A549 (cell line): Measurements from ENCODE around the gene MC2R. TPM values are rescaled to one million over a fixed set of nuclear protein-coding genes. Genes with fewer than 3 reads are reported as not detected.

Experiments
- ATAC-seq, 2 experiments: fragments of 200-7000 bp in 1 of 2; fragments of >200 bp in 1 of 2; cut with Nextera tagmentation in 1 of 2; cut with Tn5 transposase in 1 of 2; 3 replicates each; pipeline versions ENCODE4 v1.8.0 to v1.9.1; 2018 to 2020; ENCODE audit warnings: mild to moderate bottlenecking in 1 of 2, moderate library complexity in 1 of 2
- CTCF ChIA-PET: fragments of 300-600 bp; sonication (Branson Sonifier 250); formaldehyde crosslinking; extraction: SDS; loops from one replicate; lab custom pipeline; 2021; ENCODE audit warnings: antibody characterized with exemption, inconsistent platforms; lab: Yijun Ruan, JAX
- POLR2A ChIA-PET: fragments of 350-600 bp; formaldehyde crosslinking; extraction: SDS; loops from one replicate; lab custom pipeline; 2021; ENCODE audit warnings: antibody characterized with exemption, inconsistent platforms; lab: Yijun Ruan, JAX
- DNase-seq, 2 experiments: peaks; one replicate each; pipeline versions ENCODE4 v3.0.0 to v3.0.0-alpha.2; 2011 to 2016; ENCODE audit warnings: low read depth in 1 of 2, low spot score in 1 of 2
- FAIRE-seq: peaks from 2 replicates; lab custom pipeline; 2011; peaks lifted over from hg19 to GRCh38; lab: Jason Lieb, UNC
- H3K27ac ChIP-seq, 2 experiments: fragments of >200 bp; sonication (Bioruptor Twin); formaldehyde crosslinking; 3 replicates each; pipeline ENCODE4 v1.5.1; 2016 to 2017
- H3K4me1 ChIP-seq: fragments of >200 bp; sonication (Bioruptor Twin); formaldehyde crosslinking; 3 replicates; pipeline ENCODE4 v1.6.1; 2016
- H3K4me2 ChIP-seq: fragments of >200 bp; sonication (Bioruptor Twin); formaldehyde crosslinking; 3 replicates; pipeline ENCODE4 v1.6.1; 2016
- H3K4me3 ChIP-seq: fragments of >200 bp; sonication (Bioruptor Twin); formaldehyde crosslinking; 3 replicates; pipeline ENCODE4 v1.5.1; 2016
- H3K9me3 ChIP-seq: fragments of >200 bp; sonication (Bioruptor Twin); formaldehyde crosslinking; 3 replicates; pipeline ENCODE4 v1.6.1; 2016
- BHLHE40 ChIP-seq: IDR thresholded peaks from 2 replicates; pipeline ENCODE4 v1.6.1; 2012; ENCODE audit warnings: low read depth, low read length, inconsistent platforms
- CEBPB ChIP-seq, 2 experiments: fragments of >200 bp in 1 of 2; sonication (Bioruptor Twin) in 1 of 2; formaldehyde crosslinking in 1 of 2; IDR thresholded peaks; 2 replicates each; pipeline ENCODE4 v1.6.1; 2012 to 2016
- CHD4 ChIP-seq: fragments of 200-600 bp; sonication (generic); IDR thresholded peaks from 2 replicates; pipeline ENCODE4 v1.6.1; 2016; ENCODE audit warnings: antibody characterized with exemption, mild to moderate bottlenecking, borderline replicate concordance
- CTCF ChIP-seq: fragments of >200 bp; sonication (Bioruptor Twin); formaldehyde crosslinking; IDR thresholded peaks from 3 replicates; pipeline ENCODE4 v1.5.1; 2016
- E2F6 ChIP-seq: IDR thresholded peaks from 2 replicates; pipeline ENCODE4 v1.6.1; 2012; ENCODE audit warnings: low read depth, borderline replicate concordance
- FOSL2 ChIP-seq, 2 experiments: fragments of 450-650 bp in 1 of 2; fragments of >200 bp in 1 of 2; sonication (Bioruptor Twin) in 1 of 2; formaldehyde crosslinking; IDR thresholded peaks; 2 replicates each; pipeline versions ENCODE4 v1.5.0 to v1.6.1; 2016 to 2020; ENCODE audit warnings: mild to moderate bottlenecking in 1 of 2, moderate library complexity in 1 of 2
- HEYL ChIP-seq: fragments of 250-450 bp; sonication (Bioruptor Pico); IDR thresholded peaks from 2 replicates; pipeline ENCODE4 v1.8.0; 2021; ENCODE audit warnings: mild to moderate bottlenecking, moderate library complexity
- HMGXB4 ChIP-seq: fragments of 250-450 bp; sonication (Bioruptor Pico); IDR thresholded peaks from 2 replicates; pipeline ENCODE4 v1.5.0; 2021; ENCODE audit warnings: mild to moderate bottlenecking, moderate library complexity, borderline replicate concordance
- HOXB13 ChIP-seq: fragments of 250-450 bp; sonication (Bioruptor Pico); IDR thresholded peaks from 2 replicates; pipeline ENCODE4 v1.5.0; 2020; ENCODE audit warnings: low read depth, mild to moderate bottlenecking, moderate library complexity
- HOXB5 ChIP-seq: fragments of 250-450 bp; sonication (Bioruptor Pico); IDR thresholded peaks from 2 replicates; pipeline ENCODE4 v1.5.0; 2020; ENCODE audit warnings: mild to moderate bottlenecking, moderate library complexity
- JUN ChIP-seq, 2 experiments: fragments of >200 bp; sonication (Bioruptor Twin); formaldehyde crosslinking; IDR thresholded peaks; 2 replicates in 1 of 2; 3 replicates in 1 of 2; pipeline ENCODE4 v1.6.1; 2016 to 2017
- KDM1A ChIP-seq: fragments of 200-600 bp; sonication (generic); IDR thresholded peaks from 2 replicates; pipeline ENCODE4 v1.6.1; 2016; ENCODE audit warnings: low read depth, mild to moderate bottlenecking
- NFE2L2 ChIP-seq: fragments of 150-350 bp; conservative IDR thresholded peaks from 2 replicates; pipeline ENCODE4 v1.6.1; 2014; ENCODE audit warnings: low read length
- NPAS2 ChIP-seq: fragments of 250-450 bp; sonication (Bioruptor Pico); IDR thresholded peaks from 2 replicates; pipeline ENCODE4 v1.8.0; 2022; ENCODE audit warnings: mild to moderate bottlenecking, moderate library complexity, borderline replicate concordance
- RAD21 ChIP-seq, 2 experiments: fragments of >200 bp in 1 of 2; sonication (Bioruptor Twin) in 1 of 2; formaldehyde crosslinking in 1 of 2; IDR thresholded peaks in 1 of 2; conservative IDR thresholded peaks in 1 of 2; 2 replicates in 1 of 2; 3 replicates in 1 of 2; pipeline ENCODE4 v1.6.1; 2012 to 2018; ENCODE audit warnings: inconsistent platforms in 1 of 2
- RARB ChIP-seq: fragments of 250-450 bp; sonication (Bioruptor Pico); IDR thresholded peaks from 2 replicates; pipeline ENCODE4 v1.8.0; 2021; ENCODE audit warnings: mild to moderate bottlenecking, moderate library complexity
- REST ChIP-seq: fragments of 200-600 bp; sonication (generic); IDR thresholded peaks from 2 replicates; pipeline ENCODE4 v1.6.1; 2016; ENCODE audit warnings: antibody characterized with exemption, mild to moderate bottlenecking, moderate library complexity
- RNF2 ChIP-seq: fragments of 200-600 bp; sonication (generic); IDR thresholded peaks from 2 replicates; pipeline ENCODE4 v1.6.1; 2016; ENCODE audit warnings: low read depth, mild to moderate bottlenecking, antibody characterized with exemption, moderate library complexity, borderline replicate concordance
- SMC3 ChIP-seq: fragments of >200 bp; sonication (Bioruptor Twin); formaldehyde crosslinking; IDR thresholded peaks from 3 replicates; pipeline ENCODE4 v1.6.1; 2018; ENCODE audit warnings: inconsistent platforms
- USF2 ChIP-seq: fragments of 450-650 bp; IDR thresholded peaks from 2 replicates; pipeline ENCODE4 v1.6.1; 2014; ENCODE audit warnings: antibody characterized with exemption
- ZFP36 ChIP-seq: fragments of 450-650 bp; IDR thresholded peaks from 2 replicates; pipeline ENCODE4 v1.6.1; 2014; ENCODE audit warnings: borderline replicate concordance; ENCODE audit not compliant: partially characterized antibody
- ZNF302 ChIP-seq: fragments of 250-450 bp; sonication (Bioruptor Pico); IDR thresholded peaks from 2 replicates; pipeline ENCODE4 v1.9.0; 2021; ENCODE audit warnings: inconsistent platforms, mild to moderate bottlenecking, moderate library complexity
- WGBS: methylation state at CpG from one replicate; pipeline ENCODE4 v1.1.6; 2017; ENCODE audit errors: missing lambda C conversion rate; 5-methylcytosine and 5-hydroxymethylcytosine counted together
- polyA plus RNA-seq, 4 experiments: library from polyadenylated mRNA; depleted of rRNA in 3 of 4; stranded (reverse); fragments of >200 nt; fragmentation: RNase III in 1 of 4; extraction: RNeasy Plus Mini Kit Qiagen cat#74134 plus additional on column Dnase treatment in 1 of 4; gene quantifications; 2 replicates in 3 of 4; 3 replicates in 1 of 4; pipeline ENCODE4 v1.2.3, GENCODE V29; 2011 to 2017

MC2R gene
- polyA plus RNA-seq, 2 of the 4 experiments (the other 2 are of a cell fraction): not detected

- POLR2A ChIA-PET: no interaction called here
- Histone ChIP-seq H3K4me1 (no peaks in the 10 kb centered on the region), H3K9me3 (no peaks in the 10 kb centered on the region), H3K4me3 (no peak overlapping the region), H3K27ac (no peak overlapping the region), H3K4me2 (no peak overlapping the region)
- CTCF ChIA-PET: interaction anchor here (0.9 kb wide), 1 partner anchor 10 kb away, joined by 3 read pairs; no protein-coding TSS in a partner anchor
- no peak for TF ChIP-seq CHD4
- TF ChIP-seq SMC3: no peak
- TF ChIP-seq E2F6: no peak
- TF ChIP-seq HMGXB4 (CRISPR knock-in tag): no peak
- no peak for TF ChIP-seq ZFP36
- TF ChIP-seq ZNF302 (CRISPR knock-in tag): no peak
- TF ChIP-seq HEYL: no peak
- FAIRE-seq: no peak
- ATAC-seq: no peak
- DNase-seq: no peak
- 67% methylated on average over 3 of the region's 3 CpGs for WGBS
Measured at GRCh38 chr18:13923221-13923620, 7.9 kb upstream of the MC2R start.

- no peak overlapping the region for H3K4me3 ChIP-seq
- ATAC-seq: no peak
- no peaks in the 10 kb centered on the region for H3K4me1 ChIP-seq
- no peak for DNase-seq
- H3K4me2 ChIP-seq: no peak overlapping the region
- WGBS: 50% methylated on average over 6 of the region's 8 CpGs
- POLR2A ChIA-PET: no interaction called here
- no peak overlapping the region for H3K27ac ChIP-seq
- no peaks in the 10 kb centered on the region for H3K9me3 ChIP-seq
- no peak for TF ChIP-seq SMC3
- TF ChIP-seq, all 56 proteins: peak for 0
- CTCF ChIA-PET: no interaction called here
- FAIRE-seq: no peak
Measured at GRCh38 chr18:13918898-13919297, 3.6 kb upstream of the MC2R start.

GRCh38 chr18:13917401-13917800 lies 2.1 kb upstream of the MC2R start:
- Histone ChIP-seq H3K4me1 (no peaks in the 10 kb centered on the region), H3K9me3 (no peaks in the 10 kb centered on the region), H3K4me2 (no peak overlapping the region), H3K4me3 (no peak overlapping the region), H3K27ac (no peak overlapping the region)
- CTCF ChIA-PET: no interaction called here
- POLR2A ChIA-PET: no interaction called here
- WGBS: 34% methylated on average over 3 of the region's 3 CpGs
- DNase-seq: no peak
- no peak for ATAC-seq
- no peak for FAIRE-seq
- TF ChIP-seq E2F6: no peak
- TF ChIP-seq CEBPB (IDR thresholded peaks at IDR 0.05): no peak
- no peak for TF ChIP-seq FOSL2 (IDR thresholded peaks at IDR 0.05)
- no peak for TF ChIP-seq FOSL2 (CRISPR knock-in tag; IDR thresholded peaks at IDR 0.05)
- no peak for TF ChIP-seq HOXB5 (CRISPR knock-in tag)
- TF ChIP-seq KDM1A: no peak
- no peak for TF ChIP-seq USF2
- TF ChIP-seq NPAS2: no peak
- no peak for TF ChIP-seq NFE2L2
- no peak for TF ChIP-seq CTCF
- no peak for TF ChIP-seq RNF2
- no peak for TF ChIP-seq RARB
- TF ChIP-seq BHLHE40: no peak
- TF ChIP-seq REST: no peak
- TF ChIP-seq HOXB13 (CRISPR knock-in tag): no peak
- TF ChIP-seq JUN (IDR thresholded peaks at IDR 0.05): no peak
- TF ChIP-seq RAD21 (conservative IDR thresholded peaks at IDR 0.05 in 1 of 2, IDR thresholded peaks at IDR 0.05 in 1 of 2): no peak
